Measurements from ENCODE around the gene MNT. TPM values are rescaled to one million over a fixed set of nuclear protein-coding genes. Genes with fewer than 3 reads are reported as not detected.

MNT gene
- total RNA-seq, 1 experiment from 2014 or later: 9.0 TPM

DNA sequence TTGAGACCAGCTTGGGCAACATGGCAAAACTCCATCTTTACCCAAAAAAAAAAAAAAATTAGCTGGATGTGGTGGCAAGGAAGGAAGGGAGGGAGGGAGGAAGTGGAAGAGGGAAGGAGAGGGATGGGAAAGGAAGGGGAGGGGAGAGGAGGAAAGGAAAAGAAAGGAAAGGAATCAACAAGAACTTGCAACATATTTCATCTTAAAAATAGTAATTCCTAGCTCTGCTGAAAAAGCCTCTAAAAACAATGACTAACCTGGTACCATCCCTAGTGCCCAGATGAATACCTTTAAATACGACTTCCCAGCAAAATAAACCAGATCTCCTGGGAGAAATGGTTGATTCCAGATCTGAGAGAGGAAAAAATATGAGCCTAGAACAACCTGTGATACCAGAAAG is 27.1 kb upstream of the MNT start:
- peaks cover 2% of the 10 kb centered on the region for H3K36me3 ChIP-seq (replicated peaks; ENCODE audit: control insufficient read depth, insufficient read depth, low read length)
- DNase-seq: no peak
- H3K27me3 ChIP-seq (ENCODE audit: control insufficient read depth, insufficient read depth, low read length): no peaks in the 10 kb centered on the region
- no peak overlapping the region for H3K4me3 ChIP-seq (ENCODE audit: insufficient read depth, low read depth, low read length)

DNA sequence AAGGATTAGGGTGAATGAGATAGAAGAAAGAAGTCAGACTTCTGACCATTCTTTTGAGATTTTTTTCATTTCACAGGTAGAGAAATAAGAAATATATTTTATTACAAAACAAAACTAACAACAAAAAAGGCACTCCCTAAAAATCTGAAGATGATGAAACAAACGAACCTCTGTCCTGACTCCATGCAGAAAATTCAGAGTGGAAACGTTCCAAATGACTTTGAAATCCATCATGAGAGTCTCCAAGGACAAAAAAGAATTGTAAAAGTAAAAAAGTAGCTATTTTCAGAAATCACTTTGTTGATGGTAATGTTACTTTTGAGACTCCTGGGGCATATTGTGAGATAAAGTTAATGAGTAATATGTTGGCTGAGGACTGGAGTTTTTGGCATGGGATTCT is 26.4 kb upstream of the MNT start:
- Histone ChIP-seq H3K4me3 (ENCODE audit: insufficient read depth, low read depth, low read length) (no peak overlapping the region), H3K36me3 (replicated peaks; ENCODE audit: control insufficient read depth, insufficient read depth, low read length) (peaks cover 1% of the 10 kb centered on the region; the same call in 1 of the 2 replicates), H3K27me3 (ENCODE audit: control insufficient read depth, insufficient read depth, low read length) (no peaks in the 10 kb centered on the region)
- no peak for DNase-seq

DNA sequence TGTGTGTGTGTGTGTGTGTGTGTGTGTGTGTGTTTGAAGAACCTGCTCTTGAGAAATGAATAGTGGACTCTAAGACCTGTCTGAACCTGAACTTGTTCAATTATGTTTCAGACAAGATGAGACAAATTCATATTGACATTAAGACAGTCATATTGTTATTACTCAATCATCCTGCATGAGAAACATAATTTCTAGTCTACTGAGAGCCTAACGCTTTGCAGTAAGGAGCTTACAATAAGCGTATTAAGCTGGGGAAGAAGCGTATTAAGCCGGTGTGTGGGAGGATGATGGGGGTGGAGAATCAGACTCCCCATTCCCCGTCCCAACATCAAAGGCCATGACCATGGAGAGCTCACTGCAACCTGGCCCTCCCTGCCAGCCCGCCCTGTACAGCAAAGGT is 22.4 kb upstream of the MNT start:
- Histone ChIP-seq H3K4me3 (ENCODE audit: insufficient read depth, low read depth, low read length) (no peak overlapping the region), H3K36me3 (replicated peaks; ENCODE audit: control insufficient read depth, insufficient read depth, low read length) (peaks cover 9% of the 10 kb centered on the region)

DNA sequence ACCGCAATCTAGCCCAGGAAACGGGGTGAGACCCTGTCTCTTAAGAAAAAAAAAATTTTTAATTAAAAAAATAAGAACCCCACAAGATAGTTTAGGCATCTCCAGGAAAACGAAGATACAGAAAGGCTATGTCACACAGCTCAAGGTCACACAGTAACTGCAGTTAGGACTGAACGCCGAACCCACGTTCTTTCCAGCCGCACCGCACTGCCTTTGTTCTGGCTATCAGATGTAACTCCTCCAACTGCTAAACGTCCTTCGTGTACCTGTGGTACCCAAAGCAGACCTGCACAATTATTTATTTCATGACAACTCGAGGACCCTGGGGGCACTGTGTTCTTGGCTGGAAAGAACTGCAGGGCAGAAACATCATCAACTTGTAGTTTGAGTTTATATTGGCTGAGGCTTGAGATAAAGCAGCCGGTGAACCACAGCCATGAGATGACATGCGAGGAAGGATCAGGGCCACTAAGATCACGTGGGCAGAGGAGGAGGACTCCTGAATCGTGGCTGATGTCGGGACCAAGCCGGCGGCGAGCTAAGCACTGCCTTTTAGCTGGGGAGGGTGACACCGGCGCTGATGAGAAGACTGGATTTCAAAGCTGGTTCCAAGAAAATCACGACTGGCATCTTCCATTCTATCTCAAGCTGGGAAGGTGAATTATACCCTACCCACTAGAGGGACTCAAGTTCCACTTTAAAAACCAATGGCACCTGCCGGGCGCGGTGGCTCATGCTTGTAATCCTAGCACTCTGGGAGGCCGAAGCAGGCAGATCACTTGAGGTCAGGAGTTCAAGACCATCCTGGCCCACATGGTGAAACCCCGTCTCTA is 20.7 kb upstream of the MNT start:
- no peak for DNase-seq
- Histone ChIP-seq H3K36me3 (replicated peaks; ENCODE audit: control insufficient read depth, insufficient read depth, low read length) (peaks cover 9% of the 10 kb centered on the region), H3K4me3 (ENCODE audit: insufficient read depth, low read depth, low read length) (no peak overlapping the region)

More for the DNA sequence above, 22.4 kb upstream of the MNT start:
- no peak for DNase-seq
- H3K27me3 ChIP-seq (ENCODE audit: control insufficient read depth, insufficient read depth, low read length): no peaks in the 10 kb centered on the region

DNA sequence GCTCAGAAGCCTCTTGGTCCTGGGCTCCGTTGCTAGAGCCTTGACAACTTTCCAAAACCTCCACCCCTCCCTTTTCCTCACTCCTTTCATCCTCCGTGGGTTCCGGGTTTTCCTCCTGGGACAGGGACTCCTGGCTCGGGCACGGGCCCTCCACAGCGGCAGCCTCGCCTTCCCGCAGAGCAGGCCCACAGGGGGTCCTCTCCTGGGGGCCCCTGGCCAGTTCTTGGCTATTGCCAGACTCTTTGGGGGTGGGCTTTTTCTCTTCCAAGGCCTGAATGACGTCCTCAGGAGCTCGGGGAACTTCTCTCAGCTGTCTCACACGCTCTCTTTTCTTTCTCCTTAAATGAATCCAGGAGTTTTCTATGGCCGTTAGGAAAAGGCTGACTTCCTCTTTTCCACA is 19.3 kb upstream of the MNT start:
- peak; percentile 20 for DNase-seq
- H3K36me3 ChIP-seq (replicated peaks; ENCODE audit: control insufficient read depth, insufficient read depth, low read length): peaks cover 10% of the 10 kb centered on the region
- no peak overlapping the region for H3K4me3 ChIP-seq (ENCODE audit: insufficient read depth, low read depth, low read length)
- H3K27me3 ChIP-seq (ENCODE audit: control insufficient read depth, insufficient read depth, low read length): no peaks in the 10 kb centered on the region

More for the DNA sequence above, 20.7 kb upstream of the MNT start:
- no peaks in the 10 kb centered on the region for H3K27me3 ChIP-seq (ENCODE audit: control insufficient read depth, insufficient read depth, low read length)

DNA sequence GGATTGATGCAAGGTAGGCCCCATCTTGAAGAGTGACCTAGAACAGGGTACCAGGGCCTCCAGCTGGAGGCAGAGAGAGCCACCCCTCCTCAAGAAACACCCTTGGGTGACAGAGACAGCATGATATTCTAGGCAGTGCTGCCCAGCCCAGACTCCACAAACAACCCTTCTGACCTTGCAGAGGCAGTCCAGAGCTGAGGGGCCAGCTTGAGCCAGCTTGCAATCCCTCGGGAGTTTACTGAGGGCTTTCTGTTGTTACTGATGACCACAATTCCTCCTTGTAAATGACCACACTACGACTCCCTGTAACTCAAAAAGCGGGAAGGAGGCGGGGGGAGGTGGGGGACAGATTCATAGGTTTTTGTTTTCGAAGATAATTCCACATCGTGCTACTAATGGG is 18.6 kb upstream of the MNT start:
- DNase-seq: peak; percentile 16
- Histone ChIP-seq H3K36me3 (replicated peaks; ENCODE audit: control insufficient read depth, insufficient read depth, low read length) (peaks cover 13% of the 10 kb centered on the region), H3K4me3 (ENCODE audit: insufficient read depth, low read depth, low read length) (no peak overlapping the region), H3K27me3 (ENCODE audit: control insufficient read depth, insufficient read depth, low read length) (no peaks in the 10 kb centered on the region)

DNA sequence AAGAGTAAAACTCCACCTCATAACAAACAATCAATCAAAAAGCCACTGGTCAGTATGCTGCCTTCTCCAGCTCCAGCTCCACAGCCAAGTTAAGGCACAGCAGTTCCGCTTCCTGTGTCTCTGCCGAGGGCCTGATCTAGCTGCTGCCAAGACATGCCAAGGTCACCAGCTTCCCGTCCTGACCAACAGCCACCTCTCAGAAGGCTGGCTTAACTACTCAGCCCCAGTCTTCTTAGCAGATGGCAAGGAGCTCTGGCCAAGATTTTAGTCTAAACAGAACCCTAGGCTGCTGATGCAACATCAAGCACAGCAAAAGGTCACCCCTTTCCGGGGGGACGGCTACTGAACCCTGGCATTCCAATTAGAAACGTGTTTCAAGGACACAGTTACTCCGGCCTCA is 17.7 kb upstream of the MNT start:
- peak; percentile 12 for DNase-seq
- no peak overlapping the region for H3K4me3 ChIP-seq (ENCODE audit: insufficient read depth, low read depth, low read length)
- no peaks in the 10 kb centered on the region for H3K27me3 ChIP-seq (ENCODE audit: control insufficient read depth, insufficient read depth, low read length)
- H3K36me3 ChIP-seq (replicated peaks; ENCODE audit: control insufficient read depth, insufficient read depth, low read length): peaks cover 19% of the 10 kb centered on the region

DNA sequence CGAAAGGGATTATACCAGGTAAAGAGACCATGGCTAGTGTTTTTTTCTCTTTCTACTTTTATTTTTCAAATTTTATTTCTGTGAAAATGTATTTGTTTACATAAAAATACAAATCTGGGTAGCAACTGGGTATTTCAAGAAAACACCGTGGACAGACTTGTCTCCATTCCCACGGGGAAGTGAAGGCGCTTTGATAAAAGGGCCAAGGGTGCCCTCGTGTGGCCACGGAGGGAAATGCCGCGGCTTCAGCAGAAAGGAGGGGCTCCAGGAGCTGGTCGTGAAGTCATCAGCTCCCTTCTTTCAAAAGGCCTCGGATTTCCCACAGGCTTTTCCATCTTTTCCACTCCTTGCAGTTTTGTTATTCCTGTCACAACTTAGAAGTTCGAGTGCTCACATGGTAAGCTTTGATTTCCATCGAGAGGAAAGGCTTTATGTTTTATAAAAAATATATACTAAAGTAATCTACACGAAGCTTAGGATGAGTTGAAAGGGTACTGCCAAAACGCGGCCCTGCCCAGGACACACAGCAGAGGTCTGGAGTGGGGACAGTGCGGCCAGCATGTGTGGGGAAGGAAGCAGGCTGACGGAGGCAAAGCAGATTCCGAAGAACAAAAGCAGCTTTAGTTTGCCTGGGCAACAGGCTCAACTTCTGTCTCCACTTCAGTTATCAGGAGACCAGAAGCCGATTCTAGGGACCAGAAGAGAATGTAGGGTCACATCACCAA is 15.3 kb upstream of the MNT start:
- H3K36me3 ChIP-seq (replicated peaks; ENCODE audit: control insufficient read depth, insufficient read depth, low read length): peaks cover 19% of the 10 kb centered on the region
- no peak overlapping the region for H3K4me3 ChIP-seq (ENCODE audit: insufficient read depth, low read depth, low read length)
- H3K27me3 ChIP-seq (ENCODE audit: control insufficient read depth, insufficient read depth, low read length): no peaks in the 10 kb centered on the region
- DNase-seq: peak; percentile 92

DNA sequence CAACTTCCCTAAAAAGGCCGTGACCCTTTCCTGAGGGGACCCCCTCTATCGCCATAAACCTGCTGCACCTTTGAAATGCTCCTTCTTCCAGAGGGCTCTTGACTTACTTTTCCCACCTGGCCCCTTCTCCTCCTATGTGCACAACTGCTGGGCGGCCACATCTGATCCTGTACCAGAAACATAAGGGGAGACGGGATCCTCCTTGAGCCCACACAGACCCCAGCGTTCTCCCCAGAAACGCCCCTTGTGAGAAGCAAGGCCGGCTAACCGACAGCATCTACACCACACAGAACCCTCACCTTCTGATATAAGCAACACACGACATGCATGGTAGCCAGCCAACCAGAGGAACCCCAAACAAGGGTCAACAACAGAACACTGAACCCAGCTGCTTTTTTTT is 14.2 kb upstream of the MNT start:
- H3K4me3 ChIP-seq (ENCODE audit: insufficient read depth, low read depth, low read length): no peak overlapping the region
- H3K36me3 ChIP-seq (replicated peaks; ENCODE audit: control insufficient read depth, insufficient read depth, low read length): peaks cover 20% of the 10 kb centered on the region
- DNase-seq: no peak
- no peaks in the 10 kb centered on the region for H3K27me3 ChIP-seq (ENCODE audit: control insufficient read depth, insufficient read depth, low read length)

DNA sequence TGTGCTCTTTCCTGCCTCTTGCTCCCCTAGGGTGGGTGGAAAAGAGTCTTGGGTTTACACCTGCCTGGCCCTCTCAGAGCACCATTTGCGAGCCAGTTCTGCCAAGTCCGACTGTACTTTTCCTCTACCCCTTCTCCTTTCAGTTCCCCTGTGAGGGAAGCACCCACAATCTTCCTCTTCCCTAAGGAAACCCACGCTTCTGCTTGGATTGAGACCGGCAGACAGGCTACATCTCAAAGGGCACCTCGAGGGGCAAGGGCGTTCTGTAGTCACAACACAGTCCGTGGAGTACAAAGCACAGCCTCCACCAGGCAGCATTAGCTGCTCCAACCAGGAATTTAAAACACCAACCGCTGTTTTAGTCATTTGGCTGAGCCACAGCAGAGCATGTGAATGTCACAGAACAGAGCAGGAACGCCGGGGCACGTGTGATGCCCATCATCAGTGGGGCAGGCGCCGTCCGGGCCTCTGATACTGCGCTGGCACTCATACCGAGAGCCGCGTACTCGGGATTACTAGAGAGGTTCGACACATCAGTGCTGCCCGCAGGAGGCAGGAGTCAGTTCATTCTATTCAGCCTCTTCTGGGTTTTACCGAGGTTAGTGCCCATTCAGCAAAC is 13.7 kb upstream of the MNT start:
- Histone ChIP-seq H3K27me3 (ENCODE audit: control insufficient read depth, insufficient read depth, low read length) (no peaks in the 10 kb centered on the region), H3K4me3 (ENCODE audit: insufficient read depth, low read depth, low read length) (no peak overlapping the region), H3K36me3 (replicated peaks; ENCODE audit: control insufficient read depth, insufficient read depth, low read length) (peaks cover 17% of the 10 kb centered on the region)
- DNase-seq: no peak

DNA sequence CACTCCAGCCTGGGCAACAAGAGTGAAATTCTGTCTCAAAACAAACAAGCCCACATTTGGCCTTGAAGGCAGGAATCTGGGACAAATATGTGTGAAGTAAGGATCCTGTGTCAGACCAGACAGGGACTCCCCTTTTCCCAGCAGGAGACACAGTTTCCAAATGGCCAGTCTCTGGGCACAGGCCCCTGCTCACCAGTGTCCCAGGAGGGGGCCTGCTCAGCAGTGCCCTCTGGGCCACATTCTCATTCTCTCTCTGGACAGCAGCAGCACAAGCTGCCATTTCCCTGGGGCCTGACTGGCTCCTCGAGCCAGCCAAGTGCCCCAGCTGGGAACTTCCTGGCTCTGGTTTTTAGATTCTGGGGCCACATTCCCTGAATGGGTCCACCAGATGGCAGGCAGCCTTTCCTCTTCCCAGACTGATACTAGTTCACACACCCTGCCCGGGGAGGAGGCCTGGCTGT is 11.7 kb upstream of the MNT start:
- Histone ChIP-seq H3K36me3 (replicated peaks; ENCODE audit: control insufficient read depth, insufficient read depth, low read length) (peaks cover 12% of the 10 kb centered on the region), H3K27me3 (ENCODE audit: control insufficient read depth, insufficient read depth, low read length) (no peaks in the 10 kb centered on the region), H3K4me3 (ENCODE audit: insufficient read depth, low read depth, low read length) (no peak overlapping the region)
- DNase-seq: peak; percentile 76

DNA sequence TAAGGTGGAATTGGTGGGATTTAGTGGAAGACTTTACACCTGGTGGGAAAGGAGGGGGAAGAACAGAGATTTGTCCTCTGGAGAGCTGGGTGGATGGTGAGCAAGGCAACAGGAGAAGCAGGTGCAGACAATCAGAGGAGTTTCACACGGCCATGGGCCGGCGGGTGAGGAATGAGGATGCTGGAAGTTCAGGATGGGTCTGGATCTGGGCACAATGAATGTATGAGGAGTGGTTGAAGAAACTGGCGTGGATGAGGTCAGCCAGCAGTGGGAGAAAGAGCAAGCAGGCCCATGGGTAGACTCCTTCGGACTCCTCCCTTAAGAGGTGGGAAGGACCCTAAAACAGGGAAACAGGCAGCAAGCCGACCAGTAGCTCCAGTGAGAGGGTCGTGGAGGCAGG is 10.1 kb upstream of the MNT start:
- DNase-seq: no peak
- H3K4me3 ChIP-seq (ENCODE audit: insufficient read depth, low read depth, low read length): no peak overlapping the region
- H3K27me3 ChIP-seq (ENCODE audit: control insufficient read depth, insufficient read depth, low read length): no peaks in the 10 kb centered on the region
- H3K36me3 ChIP-seq (replicated peaks; ENCODE audit: control insufficient read depth, insufficient read depth, low read length): peaks cover 12% of the 10 kb centered on the region

DNA sequence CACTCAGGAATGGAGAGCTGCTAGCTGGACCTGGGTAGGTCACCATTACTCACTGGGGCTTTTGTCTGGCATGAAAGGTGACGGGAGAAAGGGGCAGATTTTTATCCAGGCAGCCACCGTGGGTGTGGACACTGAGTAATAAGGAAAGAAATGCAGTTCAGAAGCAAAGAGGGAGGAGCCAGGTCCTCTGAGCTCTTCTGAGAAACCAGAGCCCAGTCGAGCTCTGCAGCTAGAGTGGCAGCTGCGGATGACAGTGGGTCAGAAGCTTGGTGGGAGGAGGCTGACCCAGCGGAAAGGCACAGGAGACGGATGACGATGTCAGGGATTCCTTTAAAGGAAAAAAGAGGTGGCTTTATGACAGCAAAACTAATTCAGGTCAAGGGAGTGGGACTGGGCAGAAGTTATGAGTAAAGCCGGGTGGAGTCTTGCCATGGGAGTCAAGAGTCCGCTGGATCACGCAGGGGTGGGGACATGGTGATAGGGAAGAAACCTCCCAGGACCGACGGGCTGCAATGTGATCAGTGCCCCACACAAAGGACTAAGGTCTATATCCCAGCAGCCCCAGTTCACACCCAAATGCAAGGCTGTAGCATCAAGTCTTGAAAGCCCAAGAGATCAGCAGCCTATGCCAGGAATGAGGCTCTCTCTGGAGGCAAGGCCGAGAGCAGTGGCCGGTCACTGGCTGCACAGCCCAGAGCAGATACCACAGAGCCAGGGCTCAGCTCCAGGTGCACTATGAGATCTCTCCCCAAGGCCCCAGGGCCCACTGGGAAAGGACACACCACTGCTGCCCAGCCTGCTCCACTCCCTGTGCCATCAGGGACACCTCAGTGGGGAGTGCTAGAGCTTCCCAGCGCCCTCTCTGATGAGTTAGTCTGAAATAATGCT is 6.3 kb upstream of the MNT start:
- Histone ChIP-seq H3K36me3 (replicated peaks; ENCODE audit: control insufficient read depth, insufficient read depth, low read length) (peaks cover 3% of the 10 kb centered on the region), H3K4me3 (ENCODE audit: insufficient read depth, low read depth, low read length) (no peak overlapping the region), H3K27me3 (ENCODE audit: control insufficient read depth, insufficient read depth, low read length) (no peaks in the 10 kb centered on the region)
- no peak for DNase-seq

DNA sequence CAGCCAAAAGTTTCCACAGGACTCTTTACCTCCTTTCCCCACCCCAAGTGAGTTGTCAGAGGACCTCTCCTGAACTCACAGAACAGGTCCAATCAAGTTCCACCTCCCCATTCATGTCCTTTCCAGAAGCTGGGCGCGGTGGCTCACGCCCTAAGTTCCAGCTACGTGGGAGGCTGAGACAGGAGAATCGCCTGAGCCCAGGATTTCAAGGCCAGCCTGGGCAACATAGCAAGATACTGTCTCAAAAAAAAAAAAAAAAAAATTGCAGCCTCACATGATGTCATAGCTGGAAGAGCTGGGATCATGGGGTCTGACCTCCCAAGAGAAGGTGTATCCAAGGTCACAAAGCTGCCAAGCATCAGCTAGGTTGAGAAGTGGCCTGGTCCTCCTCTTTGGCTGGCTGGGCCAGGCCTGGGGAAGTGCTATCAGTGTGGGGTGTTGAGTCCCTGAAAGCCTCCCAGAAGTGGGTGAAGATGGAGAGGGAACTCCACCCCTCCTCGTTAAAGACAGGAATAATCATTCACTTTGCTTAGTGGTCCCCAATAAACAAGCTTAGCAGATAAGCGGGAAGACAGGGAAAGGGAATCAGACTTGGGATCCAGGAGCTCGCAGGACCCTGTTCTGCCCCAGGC is 5.5 kb upstream of the MNT start:
- Histone ChIP-seq H3K36me3 (replicated peaks; ENCODE audit: control insufficient read depth, insufficient read depth, low read length) (peaks cover 3% of the 10 kb centered on the region), H3K27me3 (ENCODE audit: control insufficient read depth, insufficient read depth, low read length) (no peaks in the 10 kb centered on the region), H3K4me3 (ENCODE audit: insufficient read depth, low read depth, low read length) (no peak overlapping the region)
- DNase-seq: no peak
